IPS-20b (cell line): ENCODE measurements around the gene OR4D11.
"Not testable (repeated sequence)": the region's sequence is repeated elsewhere in the genome, so short reads cannot be mapped to it uniquely, and the experiment has no call there.

Experiments used
- H3K27ac ChIP-seq: one replicate; pipeline ENCODE4 v1.5.1; 2013; ENCODE audit warnings: low read length
- H3K27me3 ChIP-seq: 2 replicates; pipeline ENCODE4 v1.6.1; 2013; ENCODE audit warnings: mild to moderate bottlenecking, low read length, inconsistent platforms; ENCODE audit not compliant: insufficient read depth
- H3K36me3 ChIP-seq: 2 replicates; pipeline ENCODE4 v1.6.1; 2013; ENCODE audit warnings: low read depth, mild to moderate bottlenecking, inconsistent platforms, low read length, moderate library complexity; ENCODE audit not compliant: insufficient read depth
- H3K4me1 ChIP-seq: 2 replicates; pipeline ENCODE4 v1.6.1; 2013; ENCODE audit warnings: mild to moderate bottlenecking, control low read depth, inconsistent platforms, low read length, moderate library complexity; ENCODE audit not compliant: insufficient read depth
- H3K4me3 ChIP-seq: 2 replicates; pipeline ENCODE4 v1.5.1; 2013; ENCODE audit warnings: mild to moderate bottlenecking, low read length, inconsistent platforms
- H3K9ac ChIP-seq: 2 replicates; pipeline ENCODE4 v1.6.1; 2013; ENCODE audit warnings: low read depth, mild to moderate bottlenecking, inconsistent platforms, low read length, moderate library complexity
- H3K9me3 ChIP-seq: 2 replicates; pipeline ENCODE4 v1.6.1; 2013; ENCODE audit warnings: mild to moderate bottlenecking, low read depth, low read length, inconsistent platforms; ENCODE audit not compliant: insufficient read depth

The OR4D11 gene

GRCh38 chr11:59520741-59521140 is 17.4 kb downstream of the OR4D11 start:
- H3K27me3 ChIP-seq: no peaks in the 10 kb centered on the region
- H3K9ac ChIP-seq: no peak overlapping the region
- no peaks in the 10 kb centered on the region for H3K9me3 ChIP-seq
- H3K36me3 ChIP-seq: no peaks in the 10 kb centered on the region
- no peak overlapping the region for H3K4me3 ChIP-seq
- no peak overlapping the region for H3K27ac ChIP-seq
- H3K4me1 ChIP-seq: no peaks in the 10 kb centered on the region

GRCh38 chr11:59523541-59523940 is 20.2 kb downstream of the OR4D11 start:
- H3K27ac ChIP-seq: no peak overlapping the region

GRCh38 chr11:59528711-59529110 is 25.3 kb downstream of the OR4D11 start:
- H3K27me3 ChIP-seq: no peaks in the 10 kb centered on the region
- no peak overlapping the region for H3K27ac ChIP-seq
- H3K4me3 ChIP-seq: no peak overlapping the region
- H3K9me3 ChIP-seq: no peaks in the 10 kb centered on the region
- no peak overlapping the region for H3K9ac ChIP-seq
- peaks cover 17% of the 10 kb centered on the region for H3K4me1 ChIP-seq
- no peaks in the 10 kb centered on the region for H3K36me3 ChIP-seq

More at GRCh38 chr11:59523541-59523940, 20.2 kb downstream of the OR4D11 start:
- no peaks in the 10 kb centered on the region for H3K36me3 ChIP-seq
- no peak overlapping the region for H3K9ac ChIP-seq
- H3K9me3 ChIP-seq: no peaks in the 10 kb centered on the region
- peaks cover 15% of the 10 kb centered on the region for H3K4me1 ChIP-seq
- H3K27me3 ChIP-seq: no peaks in the 10 kb centered on the region
- H3K4me3 ChIP-seq: no peak overlapping the region

- Histone ChIP-seq H3K27ac (no peak overlapping the region), H3K36me3 (no peaks in the 10 kb centered on the region), H3K4me3 (no peak overlapping the region), H3K27me3 (no peaks in the 10 kb centered on the region), H3K9me3 (no peaks in the 10 kb centered on the region), H3K4me1 (peaks cover 11% of the 10 kb centered on the region), H3K9ac (no peak overlapping the region)
These were observed 29.2 kb downstream of the OR4D11 start for GRCh38 chr11:59532620-59533019.

GRCh38 chr11:59534676-59535075 is 31.3 kb downstream of the OR4D11 start:
- H3K36me3 ChIP-seq: no peaks in the 10 kb centered on the region
- H3K4me1 ChIP-seq: peaks cover 4% of the 10 kb centered on the region; the same call in 1 of the 2 replicates
- no peak overlapping the region for H3K27ac ChIP-seq
- no peak overlapping the region for H3K9ac ChIP-seq
- no peaks in the 10 kb centered on the region for H3K27me3 ChIP-seq
- H3K4me3 ChIP-seq: no peak overlapping the region
- no peaks in the 10 kb centered on the region for H3K9me3 ChIP-seq

GRCh38 chr11:59542142-59542810 is 38.9 kb downstream of the OR4D11 start:
- H3K9me3 ChIP-seq: no peaks in the 10 kb centered on the region
- H3K9ac ChIP-seq: no peak overlapping the region
- no peak overlapping the region for H3K27ac ChIP-seq
- H3K4me3 ChIP-seq: no peak overlapping the region
- H3K27me3 ChIP-seq: no peaks in the 10 kb centered on the region
- H3K36me3 ChIP-seq: no peaks in the 10 kb centered on the region
- H3K4me1 ChIP-seq: peaks cover 4% of the 10 kb centered on the region; the same call in 1 of the 2 replicates

GRCh38 chr11:59543713-59544112 is 40.3 kb downstream of the OR4D11 start:
- not testable (repeated sequence) for H3K9me3 ChIP-seq, H3K4me3 ChIP-seq, H3K4me1 ChIP-seq, H3K27me3 ChIP-seq, H3K27ac ChIP-seq, H3K36me3 ChIP-seq, H3K9ac ChIP-seq

- no peaks in the 10 kb centered on the region for H3K9me3 ChIP-seq
- no peaks in the 10 kb centered on the region for H3K36me3 ChIP-seq
- H3K4me3 ChIP-seq: no peak overlapping the region
- H3K4me1 ChIP-seq: peaks cover 7% of the 10 kb centered on the region; the same call in 1 of the 2 replicates
- H3K27me3 ChIP-seq: no peaks in the 10 kb centered on the region
- H3K9ac ChIP-seq: no peak overlapping the region
- no peak overlapping the region for H3K27ac ChIP-seq
These were observed 41.4 kb downstream of the OR4D11 start for GRCh38 chr11:59544869-59545178.

GRCh38 chr11:59545179-59546020 is 42.0 kb downstream of the OR4D11 start:
- H3K9me3 ChIP-seq: no peaks in the 10 kb centered on the region
- no peaks in the 10 kb centered on the region for H3K27me3 ChIP-seq
- H3K9ac ChIP-seq: no peak overlapping the region
- H3K36me3 ChIP-seq: no peaks in the 10 kb centered on the region
- H3K4me1 ChIP-seq: peaks cover 7% of the 10 kb centered on the region; the same call in 1 of the 2 replicates
- H3K27ac ChIP-seq: no peak overlapping the region
- no peak overlapping the region for H3K4me3 ChIP-seq

- not testable (repeated sequence) for H3K4me1 ChIP-seq, H3K9me3 ChIP-seq, H3K4me3 ChIP-seq, H3K27me3 ChIP-seq, H3K36me3 ChIP-seq, H3K9ac ChIP-seq, H3K27ac ChIP-seq
These were observed 44.4 kb downstream of the OR4D11 start for GRCh38 chr11:59547605-59548308.

- Histone ChIP-seq H3K9me3 (no peaks in the 10 kb centered on the region), H3K4me3 (no peak overlapping the region), H3K9ac (no peak overlapping the region), H3K36me3 (no peaks in the 10 kb centered on the region), H3K4me1 (peaks cover 7% of the 10 kb centered on the region; the same call in 1 of the 2 replicates), H3K27ac (no peak overlapping the region), H3K27me3 (no peaks in the 10 kb centered on the region)
These were observed 44.9 kb downstream of the OR4D11 start for GRCh38 chr11:59548309-59548656.
